Gastrocnemius medialis (tissue), 4 donors: ENCODE results near the gene ADAMTS14.

Experiments
- POLR2A ChIP-seq, 2 donors: fragments of 450-650 bp; IDR thresholded peaks; one replicate each; pipeline ENCODE4 v1.6.1; 2017; ENCODE audit warnings: antibody characterized with exemption in 2 of 2, mild to moderate bottlenecking in 2 of 2, moderate library complexity in 2 of 2
- TF ChIP-seq, protein P1 (sequence below), 5 experiments: fragments of 450-650 bp in 3 of 5; fragments of 200-600 bp in 2 of 5; sonication (generic) in 2 of 5; IDR thresholded peaks in 4 of 5; conservative IDR thresholded peaks in 1 of 5; 1 replicate in 4 of 5; 2 replicates in 1 of 5; pipeline ENCODE4 v1.5.1; 2016 to 2019; ENCODE audit warnings: antibody characterized with exemption in 5 of 5, mild to moderate bottlenecking in 3 of 5, moderate library complexity in 3 of 5

DNA sequence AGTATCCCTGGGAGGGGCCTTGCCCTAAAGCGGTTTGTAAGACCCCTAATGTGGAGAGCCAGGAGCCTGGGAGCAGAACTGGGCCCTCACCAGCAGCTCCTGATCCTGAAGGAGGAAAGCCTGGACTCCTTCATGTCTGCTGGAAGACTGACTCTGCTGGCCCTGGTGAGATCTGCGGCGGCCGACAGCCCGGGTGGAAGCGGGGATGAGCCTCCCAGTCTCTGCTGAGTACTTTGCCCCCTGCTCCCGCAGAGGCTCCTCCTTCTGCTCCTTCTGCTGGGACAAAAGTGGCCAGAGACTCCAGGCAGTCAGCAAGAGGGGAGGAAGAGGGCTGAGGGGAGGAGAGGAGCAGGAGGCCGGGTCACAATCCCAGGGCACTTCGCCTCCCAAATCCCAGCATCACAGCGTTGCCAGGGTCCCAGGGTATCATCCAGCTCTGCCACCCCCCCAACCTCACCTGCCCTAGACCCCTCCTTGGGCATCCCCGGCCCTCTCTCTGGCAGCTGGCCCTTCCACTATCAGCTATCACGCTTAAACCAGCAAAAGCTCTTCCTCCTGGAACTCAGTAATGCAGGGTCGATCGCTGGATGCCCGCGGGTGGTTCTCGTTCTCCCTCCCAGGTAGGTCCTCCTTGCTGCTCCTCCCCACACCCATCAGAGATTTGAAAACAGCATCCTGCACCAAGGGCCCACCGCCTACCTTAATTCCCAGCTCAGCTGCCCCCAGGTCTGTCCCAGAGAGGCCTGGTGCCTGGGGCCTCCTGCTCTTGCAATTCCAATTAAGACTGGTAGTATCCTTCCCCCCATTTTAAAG lies 105.0 kb downstream of the ADAMTS14 start:
- TF ChIP-seq POLR2A (IDR thresholded peaks at IDR 0.05), result no peak
- TF ChIP-seq, protein P1, sequence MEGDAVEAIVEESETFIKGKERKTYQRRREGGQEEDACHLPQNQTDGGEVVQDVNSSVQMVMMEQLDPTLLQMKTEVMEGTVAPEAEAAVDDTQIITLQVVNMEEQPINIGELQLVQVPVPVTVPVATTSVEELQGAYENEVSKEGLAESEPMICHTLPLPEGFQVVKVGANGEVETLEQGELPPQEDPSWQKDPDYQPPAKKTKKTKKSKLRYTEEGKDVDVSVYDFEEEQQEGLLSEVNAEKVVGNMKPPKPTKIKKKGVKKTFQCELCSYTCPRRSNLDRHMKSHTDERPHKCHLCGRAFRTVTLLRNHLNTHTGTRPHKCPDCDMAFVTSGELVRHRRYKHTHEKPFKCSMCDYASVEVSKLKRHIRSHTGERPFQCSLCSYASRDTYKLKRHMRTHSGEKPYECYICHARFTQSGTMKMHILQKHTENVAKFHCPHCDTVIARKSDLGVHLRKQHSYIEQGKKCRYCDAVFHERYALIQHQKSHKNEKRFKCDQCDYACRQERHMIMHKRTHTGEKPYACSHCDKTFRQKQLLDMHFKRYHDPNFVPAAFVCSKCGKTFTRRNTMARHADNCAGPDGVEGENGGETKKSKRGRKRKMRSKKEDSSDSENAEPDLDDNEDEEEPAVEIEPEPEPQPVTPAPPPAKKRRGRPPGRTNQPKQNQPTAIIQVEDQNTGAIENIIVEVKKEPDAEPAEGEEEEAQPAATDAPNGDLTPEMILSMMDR (IDR thresholded peaks at IDR 0.05 in 4 of 5, conservative IDR thresholded peaks at IDR 0.05 in 1 of 5), result no peak
